GM18870 (cell line): ENCODE data around the gene IDH3G.

Source experiments
- ATAC-seq: cut with Tn5 transposase; IDR thresholded peaks from one replicate; pipeline ENCODE4 v1.9.1; 2021; ENCODE audit warnings: moderate library complexity; ENCODE audit not compliant: unreplicated experiment

The IDH3G gene

GRCh38 chrX:153816831-153817690 is 22.9 kb upstream of the IDH3G start:
- no peak for ATAC-seq

DNA sequence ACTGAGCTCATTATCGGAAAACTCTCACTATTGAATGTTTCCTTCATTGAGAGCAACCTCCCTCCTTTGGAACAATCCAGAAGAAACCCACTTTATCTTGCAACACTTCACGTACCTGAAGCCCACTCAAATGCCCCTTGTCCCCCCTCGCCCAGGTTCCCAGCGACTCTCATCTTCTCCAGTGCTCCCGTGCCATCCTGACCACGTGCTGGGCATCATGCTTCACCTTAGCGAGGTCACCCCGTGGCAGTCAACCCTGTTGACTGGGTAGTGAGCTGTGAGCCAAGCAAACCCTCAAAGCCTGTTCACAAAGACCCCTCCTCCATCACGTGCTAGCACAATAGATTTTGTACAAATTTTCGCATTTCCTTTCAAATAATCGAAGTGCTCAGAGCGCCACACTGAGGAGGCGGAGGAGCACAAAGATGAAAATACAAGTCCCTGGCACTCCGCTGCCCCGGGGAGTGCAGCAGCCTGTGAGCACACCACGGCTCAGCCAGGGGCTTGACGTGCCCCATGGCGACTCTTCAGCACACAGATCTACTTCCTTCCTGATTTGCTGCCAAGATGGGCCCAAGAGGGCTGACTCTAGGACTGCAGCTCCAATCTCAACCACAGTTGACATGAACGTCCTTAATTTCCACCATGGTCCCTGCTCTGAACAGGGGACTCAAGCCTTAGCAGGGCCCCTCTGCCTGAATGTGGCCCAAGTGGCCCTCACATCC is 20.6 kb upstream of the IDH3G start:
- ATAC-seq = no peak

- ATAC-seq = no peak
Measured at GRCh38 chrX:153813161-153813560, 19.0 kb upstream of the IDH3G start.

GRCh38 chrX:153812220-153812619 is 18.0 kb upstream of the IDH3G start:
- no peak for ATAC-seq

- no peak for ATAC-seq
Measured at GRCh38 chrX:153807976-153808375, 13.8 kb upstream of the IDH3G start.

DNA sequence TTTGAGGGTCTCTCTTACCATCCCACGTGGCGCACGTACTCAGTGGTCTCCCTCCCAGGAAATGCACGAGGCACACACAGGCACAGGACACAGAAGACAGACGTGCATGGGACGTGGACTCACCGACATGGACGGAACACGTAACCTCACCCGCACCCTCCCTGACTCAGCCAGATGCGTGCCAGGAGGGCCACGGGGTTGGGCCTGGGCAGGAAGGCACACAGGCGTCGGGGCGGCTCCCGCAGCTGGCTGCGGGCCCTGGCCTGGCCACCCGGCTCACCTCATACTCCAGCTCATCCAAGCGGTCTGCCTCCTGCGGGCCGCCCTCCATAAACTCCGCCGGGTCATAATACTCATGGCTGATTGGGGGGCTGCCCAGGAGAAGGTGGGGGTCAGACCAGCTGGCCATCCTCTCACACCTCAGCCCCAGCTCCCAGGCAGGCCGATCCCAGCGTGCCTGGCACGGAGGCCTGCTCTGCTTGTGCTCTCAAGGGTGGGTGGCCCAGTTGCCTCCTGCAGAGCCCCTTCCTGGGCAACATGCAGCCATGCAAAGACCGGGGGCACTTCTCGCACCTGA is 12.9 kb upstream of the IDH3G start:
- no peak for ATAC-seq

DNA sequence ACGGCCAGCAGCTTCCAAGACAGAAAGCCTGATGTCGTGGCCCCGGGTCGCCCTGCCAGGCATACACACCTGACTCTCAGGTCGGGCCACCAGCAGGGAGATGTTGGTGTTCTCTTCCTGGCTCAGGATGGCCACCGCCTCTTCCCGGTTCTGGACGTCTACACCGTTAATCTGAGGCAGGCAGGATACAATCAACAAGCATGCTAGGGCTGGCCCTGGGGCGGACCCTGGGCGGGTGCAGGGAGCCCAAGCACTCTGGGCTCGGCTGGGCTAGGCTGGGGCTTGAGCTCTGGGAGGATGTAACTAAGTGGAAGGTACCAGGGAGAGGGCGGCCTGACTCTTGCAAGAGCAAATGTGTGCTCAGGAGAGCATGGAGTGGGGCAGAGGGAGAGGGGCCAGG is 11.3 kb upstream of the IDH3G start:
- ATAC-seq = no peak

GRCh38 chrX:153804621-153805020 is 10.4 kb upstream of the IDH3G start:
- ATAC-seq = no peak

DNA sequence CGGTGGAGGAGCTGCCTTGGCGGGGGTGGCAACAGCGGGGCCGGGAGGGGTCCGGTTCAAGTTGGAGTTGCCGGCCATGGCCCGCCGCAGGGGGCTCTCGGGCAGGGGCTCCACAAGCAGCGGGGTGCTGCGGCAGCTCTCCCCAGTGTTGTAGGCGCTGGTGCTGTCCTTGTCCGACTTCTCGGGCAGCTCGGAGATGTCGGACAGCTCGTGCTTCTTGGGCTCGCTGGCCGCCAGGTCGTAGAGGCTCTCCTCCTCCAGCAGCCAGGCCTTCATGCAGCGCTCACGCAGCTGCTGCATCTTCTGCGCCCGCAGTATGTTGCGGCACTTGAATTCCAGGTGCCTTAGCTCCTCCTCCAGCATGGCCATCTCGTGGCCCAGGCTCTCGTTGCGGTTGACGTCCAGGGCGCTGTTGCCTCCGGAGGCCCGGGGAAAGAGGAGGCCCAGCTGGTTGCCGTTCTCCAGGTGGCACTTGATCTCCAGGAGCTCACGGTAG is 10.0 kb upstream of the IDH3G start:
- ATAC-seq = no peak

GRCh38 chrX:153803211-153804099 is 9.3 kb upstream of the IDH3G start:
- ATAC-seq = no peak

DNA sequence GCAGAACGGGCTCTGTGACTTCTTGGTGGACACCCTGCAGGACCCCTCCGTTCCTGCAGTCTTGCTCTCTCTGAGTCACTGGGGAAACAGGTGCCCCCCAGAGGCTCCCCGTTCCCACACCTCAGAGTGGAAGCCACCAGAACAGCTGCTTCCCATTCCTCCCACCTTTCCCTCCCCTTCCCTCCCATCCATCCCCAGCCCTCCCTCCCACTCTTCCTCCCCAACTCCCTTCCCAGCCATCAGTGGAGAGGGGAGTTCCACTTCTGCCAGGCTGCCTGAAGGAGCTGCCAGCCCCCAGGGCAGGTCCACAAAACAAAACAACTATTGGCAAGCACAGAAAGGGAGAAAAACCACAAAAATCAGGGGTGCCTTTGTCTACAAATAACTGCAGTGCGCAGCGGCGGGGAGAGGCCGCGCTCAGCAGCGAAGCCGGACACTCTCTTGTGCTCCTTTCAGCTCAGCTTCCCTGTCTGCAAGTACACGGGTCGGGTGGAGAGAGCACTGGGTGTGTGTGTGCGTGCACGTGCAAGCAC is 8.4 kb upstream of the IDH3G start:
- no peak for ATAC-seq

GRCh38 chrX:153801669-153802068 is 7.5 kb upstream of the IDH3G start:
- ATAC-seq = no peak

DNA sequence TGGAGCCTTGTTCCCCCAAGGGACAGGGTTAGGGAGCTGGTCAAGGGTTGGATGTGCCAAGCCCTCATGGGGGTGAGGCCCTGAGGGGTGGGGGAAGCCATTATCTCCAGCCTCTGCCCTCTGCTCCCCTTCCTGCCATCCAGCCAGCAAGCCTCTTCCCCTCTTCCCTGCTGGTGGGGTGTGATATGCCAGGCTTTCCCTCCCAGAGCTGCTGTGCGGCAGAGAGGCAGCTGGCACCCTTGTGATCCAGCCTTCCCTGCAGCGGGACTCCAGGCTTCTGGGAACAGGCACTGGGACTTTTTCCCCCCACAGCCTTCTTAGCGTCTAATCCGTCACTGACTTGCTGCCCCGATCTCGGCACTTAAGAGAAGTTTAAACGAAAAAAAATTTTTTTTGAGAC is 6.6 kb upstream of the IDH3G start:
- ATAC-seq = no peak

DNA sequence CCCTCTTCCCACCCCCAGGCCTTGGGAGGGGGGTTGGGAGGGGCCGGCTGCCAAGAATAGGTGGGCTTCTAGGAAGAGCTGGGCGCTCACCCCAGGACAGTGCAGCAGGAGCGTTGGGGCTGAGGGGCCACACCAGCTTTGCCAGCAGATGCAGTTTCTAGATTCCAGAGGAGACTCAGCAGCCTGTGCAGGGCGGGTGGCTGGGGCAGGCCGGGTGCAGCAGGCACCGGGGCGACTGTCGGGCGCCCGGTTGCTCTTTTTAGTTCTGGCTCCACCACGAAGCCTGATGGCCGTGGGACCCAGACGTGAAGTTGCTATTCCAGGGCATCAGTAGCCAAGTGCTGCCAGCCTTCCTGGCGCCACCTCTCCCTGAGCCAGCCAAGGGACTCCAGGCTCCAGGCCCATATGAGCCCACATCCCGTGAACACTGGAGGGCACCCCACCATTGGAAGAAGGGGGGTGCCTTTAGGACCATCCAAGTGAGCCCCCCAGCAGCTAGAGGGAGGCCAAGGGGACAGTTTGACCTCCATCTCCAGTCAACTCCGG is 6.1 kb upstream of the IDH3G start:
- no peak for ATAC-seq

GRCh38 chrX:153799326-153799725 is 5.2 kb upstream of the IDH3G start:
- no peak for ATAC-seq

DNA sequence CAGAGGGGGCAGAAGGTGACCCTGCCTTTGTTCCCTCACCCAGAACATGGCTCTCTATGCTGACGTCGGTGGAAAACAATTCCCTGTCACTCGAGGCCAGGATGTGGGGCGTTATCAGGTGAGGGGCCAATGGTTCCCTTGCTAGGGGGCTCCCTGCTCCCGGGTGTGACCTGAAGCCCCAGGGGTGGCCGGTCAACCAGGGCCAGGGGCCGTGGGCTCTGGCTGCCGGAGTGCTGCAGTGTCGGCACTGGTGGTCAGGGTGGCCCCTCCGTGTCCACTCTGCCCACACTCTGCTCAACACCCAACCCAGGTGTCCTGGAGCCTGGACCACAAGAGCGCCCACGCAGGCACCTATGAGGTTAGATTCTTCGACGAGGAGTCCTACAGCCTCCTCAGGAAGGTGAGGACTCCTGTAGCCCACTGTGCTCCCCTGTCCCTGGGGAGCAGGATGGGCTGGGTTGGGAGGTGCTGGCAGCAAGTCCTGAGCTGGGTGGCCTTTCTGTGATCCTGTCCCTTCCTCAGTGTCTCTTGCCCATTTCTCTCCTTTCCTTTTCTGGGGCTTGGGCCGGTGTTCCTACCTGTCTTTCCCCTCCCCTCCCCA is 3.3 kb upstream of the IDH3G start:
- ATAC-seq = no peak

- ATAC-seq = no peak
Measured at GRCh38 chrX:153794897-153795816, 982 bp upstream of the IDH3G start.

- no peak for ATAC-seq
Measured at GRCh38 chrX:153793291-153793690, 884 bp downstream of the IDH3G start.

- ATAC-seq = no peak
Measured at GRCh38 chrX:153792368-153792767, 1.8 kb downstream of the IDH3G start.
